HG02973 (cell line): ENCODE results near the gene GABARAPL1.

Source experiments
- ATAC-seq: cut with Tn5 transposase; IDR thresholded peaks from one replicate; pipeline ENCODE4 v1.9.1; 2021; ENCODE audit warnings: moderate library complexity; ENCODE audit not compliant: unreplicated experiment

GABARAPL1 gene

GRCh38 chr12:10226731-10227130 is 14.1 kb downstream of the GABARAPL1 start:
- ATAC-seq = no peak

- no peak for ATAC-seq
Measured at GRCh38 chr12:10227648-10228047, 15.0 kb downstream of the GABARAPL1 start.

- ATAC-seq = no peak
Measured at GRCh38 chr12:10234562-10234961, 21.9 kb downstream of the GABARAPL1 start.

GRCh38 chr12:10235761-10236631 is 23.3 kb downstream of the GABARAPL1 start:
- no peak for ATAC-seq

GRCh38 chr12:10236720-10237119 is 24.0 kb downstream of the GABARAPL1 start:
- ATAC-seq = no peak

GRCh38 chr12:10238526-10238925 is 25.8 kb downstream of the GABARAPL1 start:
- no peak for ATAC-seq

- no peak for ATAC-seq
Measured at GRCh38 chr12:10241290-10241689, 28.6 kb downstream of the GABARAPL1 start.

GRCh38 chr12:10241727-10242126 is 29.1 kb downstream of the GABARAPL1 start:
- no peak for ATAC-seq

GRCh38 chr12:10242539-10242938 is 29.9 kb downstream of the GABARAPL1 start:
- ATAC-seq = no peak

- peak; percentile 77 for ATAC-seq
Measured at GRCh38 chr12:10243818-10244520, 31.3 kb downstream of the GABARAPL1 start.

- no peak for ATAC-seq
Measured at GRCh38 chr12:10247436-10248058, 34.9 kb downstream of the GABARAPL1 start.

GRCh38 chr12:10249690-10250455 is 37.2 kb downstream of the GABARAPL1 start:
- ATAC-seq = no peak

GRCh38 chr12:10251669-10252068 is 39.0 kb downstream of the GABARAPL1 start:
- ATAC-seq = no peak

GRCh38 chr12:10252201-10252600 is 39.5 kb downstream of the GABARAPL1 start:
- ATAC-seq = no peak

GRCh38 chr12:10256064-10256463 is 43.4 kb downstream of the GABARAPL1 start:
- ATAC-seq = no peak

- no peak for ATAC-seq
Measured at GRCh38 chr12:10260927-10261326, 48.2 kb downstream of the GABARAPL1 start.

GRCh38 chr12:10268037-10268436 is 55.4 kb downstream of the GABARAPL1 start:
- ATAC-seq = no peak

GRCh38 chr12:10272467-10272866 is 59.8 kb downstream of the GABARAPL1 start:
- no peak for ATAC-seq
